Lower leg skin (tissue), 3 donors: ENCODE measurements around the gene LRRC36.

ENCODE experiments used
- CTCF ChIP-seq, 3 donors: fragments of 450-650 bp; IDR thresholded peaks; one replicate each; pipeline ENCODE4 v1.5.1; 2016; ENCODE audit warnings: antibody characterized with exemption in 3 of 3, mild to moderate bottlenecking in 3 of 3, moderate library complexity in 2 of 3
- POLR2A ChIP-seq, 2 donors: fragments of 450-650 bp; IDR thresholded peaks; one replicate each; pipeline ENCODE4 v1.6.1; 2016 to 2017; ENCODE audit warnings: antibody characterized with exemption in 2 of 2, mild to moderate bottlenecking in 1 of 2, moderate library complexity in 1 of 2

- TF ChIP-seq CTCF (IDR thresholded peaks at IDR 0.05), result no peak
- no peak for TF ChIP-seq POLR2A (IDR thresholded peaks at IDR 0.05)
Observed at GRCh38 chr16:67421030-67421429, 94.4 kb downstream of the LRRC36 start.
